ENCODE measurements around the gene CASP5. TPM values are rescaled to one million over a fixed set of nuclear protein-coding genes. Genes with fewer than 3 reads are reported as not detected.
"Not testable (repeated sequence)": the region's sequence is repeated elsewhere in the genome, so short reads cannot be mapped to it uniquely, and the experiment has no call there.

Gene CASP5
- total and polyA plus RNA-seq, 4 donors: 0.10 to 0.75 (median 0.34) TPM

GRCh38 chr11:105063245-105063941 lies 40.4 kb upstream of the CASP5 start:
- H3K36me3 ChIP-seq (ENCODE audit: control insufficient read depth in 4 of 4, insufficient read depth in 3 of 4, low read depth in 1 of 4, low read length in 3 of 4); H3K9me3 ChIP-seq (ENCODE audit: control insufficient read depth in 4 of 4, low read length in 3 of 4); H3K4me1 ChIP-seq (ENCODE audit: control insufficient read depth in 4 of 4, insufficient read depth in 4 of 4, low read length in 3 of 4); DNase-seq (ENCODE audit: low spot score); H3K27ac ChIP-seq (ENCODE audit: low read depth in 1 of 2, low read length in 2 of 2); H3K9ac ChIP-seq (ENCODE audit: low read depth in 1 of 2, low read length in 2 of 2); H3K27me3 ChIP-seq (ENCODE audit: control insufficient read depth in 4 of 4, insufficient read depth in 4 of 4, low read length in 3 of 4); H3K4me3 ChIP-seq (ENCODE audit: low read depth in 1 of 3, low read length in 3 of 3): not testable (repeated sequence)
- WGBS: 66% methylated on average over 9 of the region's 9 CpGs

- 33% methylated on average over 4 of the region's 4 CpGs for WGBS
- H3K27ac ChIP-seq (ENCODE audit: low read depth in 1 of 2, low read length in 2 of 2): no peak overlapping the region
Observed at GRCh38 chr11:105057432-105057831, 34.5 kb upstream of the CASP5 start.

More at GRCh38 chr11:105057432-105057831, 34.5 kb upstream of the CASP5 start:
- Histone ChIP-seq H3K4me1 (ENCODE audit: control insufficient read depth in 4 of 4, insufficient read depth in 4 of 4, low read length in 3 of 4) (no peaks in the 10 kb centered on the region), H3K27me3 (ENCODE audit: control insufficient read depth in 4 of 4, insufficient read depth in 4 of 4, low read length in 3 of 4) (no peaks in the 10 kb centered on the region), H3K4me3 (ENCODE audit: low read depth in 1 of 3, low read length in 3 of 3) (no peak overlapping the region), H3K36me3 (ENCODE audit: control insufficient read depth in 4 of 4, insufficient read depth in 3 of 4, low read depth in 1 of 4, low read length in 3 of 4) (no peaks in the 10 kb centered on the region), H3K9me3 (ENCODE audit: control insufficient read depth in 4 of 4, low read length in 3 of 4) (no peaks in the 10 kb centered on the region), H3K9ac (ENCODE audit: low read depth in 1 of 2, low read length in 2 of 2) (no peak overlapping the region)
- TF ChIP-seq EGR1 (IDR thresholded peaks at IDR 0.05; ENCODE audit: low read depth in 2 of 2) (no peak), RAD21 (IDR thresholded peaks at IDR 0.05) (no peak), ATF3 (IDR thresholded peaks at IDR 0.05) (no peak), YY1 (IDR thresholded peaks at IDR 0.05) (no peak), MAX (IDR thresholded peaks at IDR 0.05) (no peak), HNF4A (conservative IDR thresholded peaks at IDR 0.05) (no peak), FOXA1 (IDR thresholded peaks at IDR 0.05) (no peak), REST (IDR thresholded peaks at IDR 0.05) (no peak), CTCF (IDR thresholded peaks at IDR 0.05; ENCODE audit: low read depth, low read length, missing input control) (no peak), HNF4G (IDR thresholded peaks at IDR 0.05) (no peak), ZBTB33 (IDR thresholded peaks at IDR 0.05) (no peak), FOXA2 (IDR thresholded peaks at IDR 0.05) (no peak), NR2F2 (IDR thresholded peaks at IDR 0.05) (no peak), SP1 (IDR thresholded peaks at IDR 0.05) (no peak), GABPA (IDR thresholded peaks at IDR 0.05 in 1 of 2, conservative IDR thresholded peaks at IDR 0.05 in 1 of 2) (no peak), JUND (IDR thresholded peaks at IDR 0.05) (no peak), TAF1 (conservative IDR thresholded peaks at IDR 0.05) (no peak), RXRA (IDR thresholded peaks at IDR 0.05) (no peak)
- DNase-seq (ENCODE audit: low spot score): no peak
